T-helper 1 cell treated with Interleukin-12 subunit alpha and Interleukin-12 subunit beta and Interleukin-4 antibody, amounts not matched to agents 30 μg/mL and 1 μg/mL, for 36 hours (primary cell): ENCODE measurements around the gene NAA38.
A peak's percentile ranks its signal among the peaks of the same experiment; 100 is the strongest.

Source experiments
- H3K27ac Mint-ChIP-seq: one replicate; pipeline ENCODE4 v1.8.0; 2021; ENCODE audit warnings: mild to moderate bottlenecking, mixed read lengths
- H3K27me3 Mint-ChIP-seq: one replicate; pipeline ENCODE4 v1.8.0; 2021; ENCODE audit warnings: low read depth, mixed read lengths
- H3K36me3 Mint-ChIP-seq: one replicate; pipeline ENCODE4 v1.8.0; 2021; ENCODE audit warnings: low read depth, mixed read lengths
- H3K4me1 Mint-ChIP-seq: one replicate; pipeline ENCODE4 v1.8.0; 2021; ENCODE audit warnings: low read depth, mixed read lengths
- H3K4me3 Mint-ChIP-seq: one replicate; pipeline ENCODE4 v1.8.0; 2021; ENCODE audit warnings: mild to moderate bottlenecking, moderate library complexity, mixed read lengths
- H3K9me3 Mint-ChIP-seq: one replicate; pipeline ENCODE4 v1.8.0; 2021; ENCODE audit warnings: mixed read lengths

The NAA38 gene

DNA sequence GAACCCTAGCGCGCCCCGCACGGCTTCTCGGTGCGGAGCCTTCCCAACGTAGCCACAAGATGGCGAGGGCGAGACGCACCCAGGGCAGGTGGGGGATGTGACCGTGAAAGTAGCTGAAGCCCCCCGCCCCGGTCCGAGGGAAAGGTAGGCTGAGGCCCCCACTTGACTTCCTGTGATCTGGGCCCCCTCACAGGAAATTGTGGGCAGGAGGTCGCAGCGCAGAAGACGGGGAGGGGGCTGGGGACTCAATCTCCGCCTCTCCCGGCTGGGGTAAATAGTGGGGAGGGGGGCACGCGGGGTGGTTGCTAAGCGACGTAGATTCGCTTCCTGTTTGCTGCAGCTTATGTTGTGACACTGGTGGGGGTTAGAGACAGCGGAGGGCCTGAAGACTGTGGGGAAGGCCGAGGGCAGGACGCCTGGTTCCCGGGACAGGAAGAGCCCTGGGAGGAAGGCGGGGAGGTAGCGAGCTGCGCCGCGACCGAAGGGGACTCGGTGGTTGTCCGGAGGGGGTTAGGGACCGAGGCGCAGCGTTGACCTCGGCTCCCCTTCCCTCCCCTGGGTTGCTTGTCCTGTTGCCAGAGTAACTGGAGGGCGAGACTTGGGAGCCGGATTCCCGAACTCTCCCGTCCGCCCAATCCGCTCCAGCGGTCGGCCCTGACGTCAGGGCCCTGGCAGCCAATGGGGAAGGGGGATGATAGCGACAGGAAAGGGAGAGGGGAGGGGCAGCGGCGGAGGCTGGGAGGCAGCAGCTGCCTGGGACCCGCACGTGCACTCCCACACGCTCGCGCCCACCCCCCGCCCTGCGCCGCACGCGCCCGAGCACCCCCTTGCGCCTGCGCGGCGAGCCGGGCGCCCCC is 22.2 kb downstream of the NAA38 start:
- H3K4me1 Mint-ChIP-seq, result peaks cover 47% of the 10 kb centered on the region
- H3K4me3 Mint-ChIP-seq, result peak overlapping the region; percentile 97
- peak overlapping the region; percentile 95 for H3K27ac Mint-ChIP-seq
- peaks cover 5% of the 10 kb centered on the region for H3K36me3 Mint-ChIP-seq
- H3K27me3 Mint-ChIP-seq, result peaks cover 28% of the 10 kb centered on the region
- no peaks in the 10 kb centered on the region for H3K9me3 Mint-ChIP-seq

GRCh38 chr17:7834542-7834956 is 22.8 kb downstream of the NAA38 start:
- Mint-ChIP-seq H3K27me3 (peaks cover 29% of the 10 kb centered on the region), H3K9me3 (no peaks in the 10 kb centered on the region), H3K27ac (peak overlapping the region; percentile 95), H3K36me3 (peaks cover 2% of the 10 kb centered on the region), H3K4me1 (peaks cover 42% of the 10 kb centered on the region), H3K4me3 (peak overlapping the region; percentile 97)

DNA sequence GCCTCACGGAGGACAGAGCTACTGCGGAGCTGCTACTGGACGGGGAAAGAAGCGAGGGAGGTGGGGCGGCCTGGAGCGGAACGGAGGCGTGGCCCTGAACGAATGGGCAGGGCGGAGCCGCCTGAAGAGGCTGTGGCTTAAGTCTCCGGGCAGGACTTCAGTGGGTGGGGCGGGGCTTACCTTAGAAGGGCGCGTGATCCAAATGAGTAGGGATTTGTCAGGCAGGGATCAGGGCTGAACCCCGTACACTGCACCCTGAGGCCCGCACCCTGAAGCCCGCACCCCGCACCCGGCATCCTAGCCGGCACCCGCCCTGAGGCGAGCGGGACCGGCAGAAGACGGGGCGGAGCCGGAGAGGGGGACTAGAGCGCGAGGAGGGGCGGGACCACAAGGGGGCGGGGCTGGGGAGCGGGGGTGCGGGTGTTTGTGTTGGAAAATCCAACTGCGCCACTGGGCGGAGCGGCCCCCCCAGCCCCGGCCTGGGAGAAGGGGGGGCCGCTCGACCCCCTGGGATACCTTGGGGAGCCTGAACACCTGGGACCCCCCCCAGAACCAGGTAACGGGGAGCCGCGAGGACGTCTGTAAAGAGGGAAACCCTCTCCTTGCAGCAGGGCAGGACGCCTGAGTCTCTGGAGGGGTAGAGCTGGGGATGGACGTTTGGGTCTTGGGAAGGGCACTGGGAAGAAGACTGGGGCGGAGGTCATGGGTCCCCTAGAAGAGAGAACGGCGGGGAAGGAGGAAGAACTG is 23.4 kb downstream of the NAA38 start, which contains the start of gene KDM6B:
TSS of gene KDM6B (plus strand) at position 423 of the 747 bp plus-strand sequence. CDS start 11,338 bp downstream, outside the sequence.
- Mint-ChIP-seq H3K36me3 (no peaks in the 10 kb centered on the region), H3K4me3 (peak within 1 kb of the TSS; percentile 97), H3K9me3 (no peaks in the 10 kb centered on the region), H3K4me1 (peaks cover 37% of the 10 kb centered on the region), H3K27ac (peak within 1 kb of the TSS; percentile 95), H3K27me3 (peaks cover 34% of the 10 kb centered on the region)

DNA sequence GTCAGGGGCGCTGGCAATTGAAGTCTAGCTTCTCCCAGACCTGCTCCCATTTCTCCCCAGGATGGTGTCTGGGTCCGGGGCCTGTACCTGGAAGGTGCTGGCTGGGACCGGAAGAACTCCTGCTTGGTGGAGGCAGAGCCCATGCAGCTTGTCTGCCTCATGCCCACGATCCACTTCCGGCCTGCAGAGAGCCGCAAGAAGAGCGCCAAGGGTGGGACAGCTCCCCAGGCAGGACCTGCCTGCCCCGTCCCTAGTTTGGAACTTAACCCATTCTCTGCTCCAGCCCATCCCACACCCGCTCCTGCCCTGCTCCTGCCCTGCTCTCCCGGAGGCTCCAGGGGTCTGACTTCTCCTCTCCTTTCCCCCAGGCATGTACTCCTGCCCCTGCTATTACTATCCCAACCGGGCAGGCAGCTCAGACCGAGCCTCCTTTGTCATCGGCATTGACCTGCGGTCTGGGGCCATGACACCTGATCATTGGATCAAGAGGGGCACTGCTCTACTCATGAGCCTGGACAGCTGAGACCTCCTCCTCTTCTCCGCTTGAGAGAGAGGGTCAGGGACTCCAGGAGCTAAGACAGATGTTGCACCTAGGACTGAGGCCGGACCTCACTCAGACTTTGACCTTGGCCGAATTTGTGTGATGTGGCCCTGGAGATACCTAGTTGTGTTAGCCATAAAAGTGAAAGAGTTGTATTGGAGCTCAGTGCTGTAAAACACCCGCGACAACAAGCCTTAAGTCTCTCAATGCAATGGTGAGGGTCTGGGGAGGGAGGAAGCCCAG is 24.2 kb downstream of the NAA38 start:
- Mint-ChIP-seq H3K27me3 (peaks cover 34% of the 10 kb centered on the region), H3K27ac (peak overlapping the region; percentile 73), H3K4me3 (peak overlapping the region; percentile 85), H3K4me1 (peaks cover 30% of the 10 kb centered on the region), H3K9me3 (no peaks in the 10 kb centered on the region), H3K36me3 (no peaks in the 10 kb centered on the region)

DNA sequence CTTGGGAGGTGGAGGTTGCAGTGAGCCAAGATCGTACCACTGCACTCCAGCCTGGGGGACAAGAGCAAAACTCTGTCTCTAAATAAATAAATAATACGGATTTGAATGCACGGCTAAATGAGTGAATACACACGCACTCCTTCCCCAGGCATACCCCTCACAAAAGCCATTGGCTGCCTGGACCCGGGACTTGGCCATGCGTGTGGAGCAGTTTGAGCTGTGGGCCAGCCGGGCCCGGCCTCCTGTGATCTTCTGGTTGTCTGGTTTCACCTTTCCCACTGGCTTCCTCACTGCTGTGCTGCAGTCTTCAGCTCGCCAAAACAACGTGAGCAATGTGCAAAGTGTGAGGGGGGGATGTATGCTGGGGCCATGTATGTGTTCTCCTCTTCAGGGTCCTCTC is 24.9 kb downstream of the NAA38 start:
- Mint-ChIP-seq H3K4me1 (peaks cover 26% of the 10 kb centered on the region), H3K9me3 (no peaks in the 10 kb centered on the region), H3K36me3 (no peaks in the 10 kb centered on the region), H3K4me3 (no peak overlapping the region), H3K27ac (no peak overlapping the region), H3K27me3 (peaks cover 39% of the 10 kb centered on the region)

DNA sequence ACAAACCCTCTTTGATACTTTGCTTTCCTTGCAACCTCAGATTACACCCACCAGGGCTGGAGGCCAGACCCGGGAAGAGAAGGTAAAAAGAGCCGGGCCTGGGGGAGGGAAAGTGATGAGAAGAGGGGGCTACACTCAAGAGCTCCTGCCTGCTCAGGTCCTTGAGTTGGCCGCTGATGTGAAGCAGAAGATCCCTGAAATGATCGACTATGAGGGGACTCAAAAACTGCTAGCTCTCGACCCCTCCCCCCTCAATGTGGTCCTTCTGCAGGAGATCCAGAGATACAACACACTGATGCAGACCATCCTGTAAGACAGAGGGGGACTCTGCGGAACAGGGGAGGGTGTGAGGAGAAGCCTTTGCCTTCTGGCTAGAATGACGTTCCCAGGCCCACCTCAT is 26.1 kb downstream of the NAA38 start:
- H3K36me3 Mint-ChIP-seq, result no peaks in the 10 kb centered on the region
- H3K4me3 Mint-ChIP-seq, result no peak overlapping the region
- H3K4me1 Mint-ChIP-seq, result peaks cover 15% of the 10 kb centered on the region
- no peaks in the 10 kb centered on the region for H3K9me3 Mint-ChIP-seq
- H3K27ac Mint-ChIP-seq, result no peak overlapping the region
- H3K27me3 Mint-ChIP-seq, result peaks cover 48% of the 10 kb centered on the region

DNA sequence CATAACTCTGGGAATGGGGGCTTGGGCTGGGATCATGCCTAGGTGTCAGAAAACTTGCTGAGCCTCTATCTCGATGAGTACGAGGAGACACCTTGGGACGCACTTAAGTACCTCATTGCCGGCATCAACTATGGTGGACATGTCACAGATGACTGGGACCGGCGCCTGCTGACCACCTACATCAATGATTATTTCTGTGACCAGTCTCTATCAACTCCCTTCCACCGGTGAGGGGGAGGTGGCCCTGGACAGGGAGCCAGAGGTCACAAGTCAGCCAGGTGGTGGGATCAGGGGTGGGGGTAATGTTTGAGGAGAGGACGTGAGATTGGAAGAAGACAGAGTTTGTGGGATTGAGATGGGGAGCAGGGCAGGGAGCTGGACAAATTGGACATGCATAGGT is 26.7 kb downstream of the NAA38 start:
- H3K27ac Mint-ChIP-seq, result no peak overlapping the region
- peaks cover 50% of the 10 kb centered on the region for H3K27me3 Mint-ChIP-seq
- H3K4me1 Mint-ChIP-seq, result peaks cover 13% of the 10 kb centered on the region
- no peak overlapping the region for H3K4me3 Mint-ChIP-seq
- H3K9me3 Mint-ChIP-seq, result no peaks in the 10 kb centered on the region
- no peaks in the 10 kb centered on the region for H3K36me3 Mint-ChIP-seq

GRCh38 chr17:7825206-7825990 is 32.0 kb downstream of the NAA38 start:
- Mint-ChIP-seq H3K4me1 (peaks cover 3% of the 10 kb centered on the region), H3K36me3 (no peaks in the 10 kb centered on the region), H3K9me3 (no peaks in the 10 kb centered on the region), H3K27me3 (peaks cover 35% of the 10 kb centered on the region), H3K4me3 (no peak overlapping the region), H3K27ac (no peak overlapping the region)

DNA sequence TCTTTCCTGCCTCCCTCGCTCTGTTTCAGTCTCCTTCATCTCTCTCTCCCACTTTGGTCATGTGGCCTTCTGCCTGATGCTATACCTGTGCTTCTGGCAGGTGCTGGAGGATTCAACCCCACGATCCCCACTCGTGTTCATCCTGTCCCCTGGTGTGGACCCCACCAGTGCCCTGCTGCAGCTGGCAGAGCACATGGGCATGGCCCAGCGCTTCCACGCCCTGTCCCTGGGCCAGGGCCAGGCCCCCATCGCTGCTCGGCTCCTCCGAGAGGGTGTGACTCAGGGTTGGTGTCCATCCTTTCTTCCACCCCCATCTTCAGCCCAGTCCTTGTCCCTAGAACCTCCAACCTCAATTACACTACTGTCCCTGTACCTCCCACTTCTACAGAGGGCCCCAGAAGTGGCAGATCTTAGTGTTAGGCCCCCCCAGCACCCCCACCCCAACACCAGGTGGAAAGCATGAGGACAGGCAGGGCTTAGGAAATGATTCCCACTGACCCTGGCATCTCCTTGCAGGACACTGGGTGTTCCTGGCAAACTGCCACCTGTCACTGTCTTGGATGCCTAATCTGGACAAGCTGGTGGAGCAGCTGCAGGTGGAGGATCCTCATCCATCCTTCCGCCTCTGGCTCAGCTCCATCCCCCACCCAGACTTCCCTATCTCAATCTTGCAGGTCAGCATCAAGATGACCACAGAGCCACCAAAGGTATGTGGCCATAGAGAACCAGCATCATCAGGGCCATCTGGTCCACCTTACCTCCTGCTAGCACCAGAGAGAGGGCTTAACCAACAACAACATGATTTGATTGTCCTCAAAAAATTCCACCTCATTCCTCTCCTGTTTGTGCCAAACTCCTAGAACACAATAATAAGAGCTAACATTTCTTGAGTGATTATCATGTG is 33.1 kb downstream of the NAA38 start:
- no peaks in the 10 kb centered on the region for H3K36me3 Mint-ChIP-seq
- H3K9me3 Mint-ChIP-seq, result no peaks in the 10 kb centered on the region
- no peak overlapping the region for H3K4me3 Mint-ChIP-seq
- H3K4me1 Mint-ChIP-seq, result peaks cover 3% of the 10 kb centered on the region
- H3K27ac Mint-ChIP-seq, result no peak overlapping the region
- peaks cover 30% of the 10 kb centered on the region for H3K27me3 Mint-ChIP-seq

DNA sequence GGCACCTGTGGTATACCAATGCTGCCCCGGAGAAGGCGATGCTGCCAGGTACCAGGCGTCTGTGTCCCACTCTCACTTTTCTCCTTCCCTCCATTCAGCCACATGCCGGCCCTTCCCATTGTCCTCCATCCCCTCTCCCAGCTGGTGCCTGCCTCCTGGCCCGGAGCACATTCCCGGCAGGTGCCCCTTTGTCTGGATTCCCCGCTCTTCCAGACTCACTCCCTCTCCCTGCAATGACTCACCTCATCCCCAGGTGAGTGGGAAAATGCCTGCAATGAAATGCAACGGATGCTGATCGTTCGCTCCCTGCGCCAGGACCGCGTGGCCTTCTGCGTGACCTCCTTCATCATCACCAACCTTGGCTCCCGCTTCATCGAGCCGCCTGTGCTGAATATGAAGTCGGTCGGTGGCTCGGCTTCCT is 33.8 kb downstream of the NAA38 start:
- Mint-ChIP-seq H3K27ac (no peak overlapping the region), H3K9me3 (no peaks in the 10 kb centered on the region), H3K36me3 (no peaks in the 10 kb centered on the region)

DNA sequence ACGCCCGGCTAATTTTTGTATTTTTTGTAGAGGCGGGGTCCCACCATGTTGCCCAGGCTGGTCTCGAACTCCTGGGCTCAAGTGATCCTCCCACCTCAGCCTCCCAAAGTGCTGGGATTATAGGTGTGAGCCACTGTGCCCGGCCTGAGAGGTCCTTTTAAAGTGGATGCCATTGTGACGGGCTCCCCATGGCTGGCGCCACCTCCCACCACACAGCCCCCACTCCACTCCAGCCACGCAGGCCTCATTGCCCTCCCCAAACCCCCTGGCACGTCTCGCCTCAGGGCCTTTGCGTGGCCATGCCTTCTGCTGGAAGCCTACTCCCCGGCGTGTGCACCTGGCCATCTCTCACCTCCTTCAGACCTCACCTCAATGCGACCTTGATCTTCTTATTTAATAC is 35.2 kb downstream of the NAA38 start:
- Mint-ChIP-seq H3K9me3 (no peaks in the 10 kb centered on the region), H3K4me1 (peaks cover 3% of the 10 kb centered on the region), H3K27ac (no peak overlapping the region), H3K4me3 (no peak overlapping the region), H3K27me3 (peaks cover 19% of the 10 kb centered on the region), H3K36me3 (no peaks in the 10 kb centered on the region)

More for the DNA sequence above, 33.8 kb downstream of the NAA38 start:
- Mint-ChIP-seq H3K4me3 (no peak overlapping the region), H3K27me3 (peaks cover 27% of the 10 kb centered on the region), H3K4me1 (peaks cover 3% of the 10 kb centered on the region)

- no peaks in the 10 kb centered on the region for H3K9me3 Mint-ChIP-seq
- peaks cover 2% of the 10 kb centered on the region for H3K4me1 Mint-ChIP-seq
- no peaks in the 10 kb centered on the region for H3K36me3 Mint-ChIP-seq
These were observed 37.1 kb downstream of the NAA38 start for GRCh38 chr17:7820231-7820630.

More at GRCh38 chr17:7820231-7820630, 37.1 kb downstream of the NAA38 start:
- no peak overlapping the region for H3K27ac Mint-ChIP-seq
- no peak overlapping the region for H3K4me3 Mint-ChIP-seq
- peaks cover 8% of the 10 kb centered on the region for H3K27me3 Mint-ChIP-seq
